NCI-H128 (cell line): ENCODE measurements around the gene BUB1.
"Not testable (repeated sequence)": the region's sequence is repeated elsewhere in the genome, so short reads cannot be mapped to it uniquely, and the experiment has no call there.

ENCODE experiments used
- DNase-seq: peaks from one replicate; lab custom pipeline; 2025; ENCODE audit not compliant: unreplicated experiment; lab: John Stamatoyannopoulos, UW

BUB1 gene

DNA sequence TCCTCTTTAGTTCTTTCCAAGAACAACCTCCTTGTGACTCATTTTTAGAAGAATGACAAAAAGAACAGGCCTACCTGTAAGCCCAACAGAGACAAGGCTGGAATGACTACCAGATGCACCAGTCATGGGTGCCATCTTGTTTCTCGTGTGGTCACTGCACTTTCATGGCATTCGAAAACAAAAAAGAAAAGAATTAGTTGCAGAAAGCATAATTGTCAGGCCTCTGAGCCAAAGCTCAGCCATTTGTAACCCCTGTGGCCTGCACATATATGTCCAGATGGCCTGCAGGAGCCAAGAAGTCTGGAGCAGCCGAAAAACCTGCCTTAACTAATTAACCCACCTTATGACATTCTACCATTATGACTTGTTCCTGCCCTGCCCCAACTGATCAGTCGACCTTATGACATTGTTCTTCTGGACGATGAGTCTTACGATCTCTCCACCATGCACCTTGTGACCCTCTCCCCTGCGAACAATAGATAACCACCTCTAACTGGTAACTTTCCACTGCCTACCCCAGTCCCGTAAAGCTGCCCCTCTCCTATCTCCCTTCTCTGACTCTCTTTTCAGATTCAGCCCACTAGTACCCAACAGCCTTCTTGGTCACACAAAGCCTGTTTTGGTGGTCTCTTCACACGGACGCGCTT, 13.9 kb upstream of the BUB1 start:
- no peak for DNase-seq

DNA sequence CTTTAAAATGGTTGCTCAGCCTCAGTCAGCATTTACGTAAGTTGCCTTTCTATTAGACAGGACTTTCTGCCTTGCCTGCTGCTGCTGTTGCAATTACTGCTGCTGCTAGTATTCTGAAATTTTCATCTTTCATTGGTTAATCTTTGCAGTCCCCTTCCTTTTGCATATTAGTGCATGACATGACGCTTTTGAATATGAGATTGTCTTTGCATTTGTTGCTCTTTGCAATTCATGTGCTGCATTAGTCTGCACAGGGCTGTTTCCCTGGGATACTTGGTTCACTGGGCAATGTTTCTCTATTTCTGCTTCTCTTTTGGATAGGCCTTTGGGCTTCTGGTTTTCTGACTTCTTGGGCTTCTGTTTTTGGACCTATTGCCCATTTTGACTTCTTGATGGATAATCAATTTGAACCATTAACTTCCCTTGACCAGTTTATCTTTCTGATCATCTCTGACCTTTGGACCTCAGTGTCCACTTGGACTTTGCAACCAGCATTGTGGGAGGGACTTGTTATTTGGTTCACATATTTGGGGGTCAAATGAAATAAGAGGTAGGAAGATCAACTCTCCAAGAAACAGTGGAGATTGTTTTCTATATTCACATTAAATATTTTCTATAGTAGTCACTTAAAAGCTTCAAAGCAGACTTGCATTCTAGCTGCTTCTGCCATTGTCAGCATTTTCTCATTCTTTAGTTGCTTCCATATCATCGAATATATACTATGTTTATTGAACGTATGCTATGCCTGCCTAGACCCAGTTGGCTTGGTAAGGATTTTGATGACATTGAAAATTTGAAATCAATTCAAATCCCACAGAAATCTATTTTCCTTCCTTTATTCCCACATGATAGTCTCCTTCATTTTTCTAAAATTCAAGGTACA, 12.5 kb upstream of the BUB1 start:
- DNase-seq, result no peak

DNA sequence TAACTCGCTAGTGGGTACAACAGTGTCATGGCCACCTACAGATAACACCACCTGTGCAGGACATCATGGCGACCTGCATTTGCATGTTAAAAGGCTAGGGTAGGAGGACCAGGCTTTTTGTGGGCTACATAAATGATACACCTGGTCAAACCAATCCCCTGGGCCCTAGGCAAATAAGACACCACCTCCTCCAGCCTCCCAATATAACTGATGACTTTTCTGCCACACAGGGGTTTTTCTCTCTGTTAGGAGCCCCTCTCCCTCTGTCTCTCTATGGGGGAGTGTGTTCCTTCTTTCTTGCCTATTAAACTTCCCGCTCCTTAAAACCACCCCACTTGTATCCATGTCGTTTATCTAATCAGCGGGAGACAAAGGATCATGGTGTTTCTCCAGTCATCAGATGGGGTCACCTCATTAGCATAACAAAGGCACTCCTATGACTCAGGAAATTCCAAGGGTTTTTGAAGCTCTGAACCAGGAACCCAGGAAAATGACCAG, 10.8 kb upstream of the BUB1 start:
- DNase-seq, result no peak

DNA sequence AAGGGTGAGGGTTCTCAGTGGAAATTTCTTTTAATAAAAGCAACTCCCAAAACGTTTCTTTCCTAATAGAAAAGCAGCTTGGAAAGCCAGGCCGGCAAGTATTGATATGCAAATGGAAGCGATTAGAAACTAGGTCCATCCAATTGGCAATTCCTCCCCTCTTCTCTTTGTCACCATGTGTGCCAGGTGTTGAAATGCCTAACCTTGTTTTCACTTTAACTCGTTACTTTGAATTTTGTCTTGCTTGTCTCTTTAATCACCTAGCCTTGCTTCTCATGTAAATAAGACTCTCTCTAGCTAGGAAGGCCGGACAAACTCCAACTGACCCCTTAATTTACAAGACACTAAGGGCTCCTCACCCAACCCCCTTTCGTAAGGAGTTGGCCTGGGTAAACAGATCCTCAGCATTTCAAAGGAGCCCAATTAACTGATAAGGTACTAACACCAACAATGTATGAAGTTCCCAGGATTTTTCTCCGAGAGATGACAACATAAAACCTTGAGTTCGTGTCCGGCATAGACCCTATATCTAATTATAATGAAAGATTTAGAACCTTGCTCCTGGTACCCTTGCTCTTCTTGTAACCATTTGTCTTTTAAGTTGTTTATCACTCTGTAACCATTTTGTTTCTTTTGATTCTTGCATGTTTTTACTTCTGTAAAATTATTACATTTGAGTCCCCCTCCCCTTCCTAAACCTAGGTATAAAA, 10.1 kb upstream of the BUB1 start:
- not testable (repeated sequence) for DNase-seq

DNA sequence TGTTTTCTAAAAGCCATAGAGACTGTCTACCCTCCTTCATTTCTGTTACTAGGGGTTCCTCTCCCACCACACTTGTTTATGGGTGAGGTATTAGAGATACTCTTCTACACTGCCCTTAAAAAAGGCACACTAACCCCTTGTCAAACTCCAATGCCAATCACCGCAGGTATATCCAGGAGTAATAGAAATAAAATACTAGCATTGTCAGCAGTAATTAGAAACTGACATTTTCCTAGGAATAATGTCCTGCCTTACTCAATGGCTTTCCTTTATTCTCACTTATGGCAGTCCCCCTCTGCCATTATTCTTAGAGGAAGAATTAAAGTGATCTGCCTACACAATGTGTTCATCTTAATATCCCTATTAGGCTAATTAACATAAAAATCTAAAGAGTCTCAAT, 5.0 kb upstream of the BUB1 start:
- DNase-seq, result no peak

DNA sequence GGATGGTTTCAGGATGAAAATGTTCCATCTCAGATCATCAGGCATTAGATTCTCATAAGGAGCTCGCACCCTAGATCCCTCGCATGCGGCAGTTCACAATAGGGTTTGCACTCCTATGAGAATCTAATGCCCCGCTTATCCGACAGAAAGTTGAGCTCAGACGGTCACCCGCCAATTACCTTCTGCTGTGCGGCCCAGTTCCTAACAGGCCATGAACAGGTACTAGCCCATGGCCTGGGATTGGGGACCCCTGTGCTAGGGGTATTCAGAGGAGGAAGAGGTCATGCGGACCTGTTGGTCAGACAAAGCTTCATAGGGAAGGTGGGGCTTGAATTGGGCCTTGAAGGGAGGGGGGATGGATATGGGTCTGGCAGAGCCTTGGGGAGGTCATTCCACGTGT, 4.4 kb upstream of the BUB1 start:
- DNase-seq, result no peak

DNA sequence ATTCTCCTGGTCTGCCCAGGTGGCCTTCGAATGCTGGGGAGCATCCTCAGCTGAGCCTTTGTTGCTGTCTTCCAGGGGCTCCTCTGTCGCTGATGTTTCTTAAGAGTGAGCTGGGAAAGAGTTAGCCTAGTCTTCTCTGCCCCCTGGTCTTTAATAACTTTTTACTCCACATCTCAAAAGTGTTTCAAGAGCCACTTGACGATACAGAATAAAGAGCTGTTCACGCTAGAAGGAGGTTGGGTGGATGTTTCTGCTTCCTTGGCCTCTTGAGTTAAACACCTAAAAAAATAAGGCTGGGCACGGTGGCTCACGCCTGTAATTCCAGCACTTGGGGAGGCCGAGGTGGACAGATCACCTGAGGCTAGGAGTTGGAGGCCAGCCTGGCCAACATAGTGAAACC, 2.8 kb upstream of the BUB1 start:
- DNase-seq, result no peak

DNA sequence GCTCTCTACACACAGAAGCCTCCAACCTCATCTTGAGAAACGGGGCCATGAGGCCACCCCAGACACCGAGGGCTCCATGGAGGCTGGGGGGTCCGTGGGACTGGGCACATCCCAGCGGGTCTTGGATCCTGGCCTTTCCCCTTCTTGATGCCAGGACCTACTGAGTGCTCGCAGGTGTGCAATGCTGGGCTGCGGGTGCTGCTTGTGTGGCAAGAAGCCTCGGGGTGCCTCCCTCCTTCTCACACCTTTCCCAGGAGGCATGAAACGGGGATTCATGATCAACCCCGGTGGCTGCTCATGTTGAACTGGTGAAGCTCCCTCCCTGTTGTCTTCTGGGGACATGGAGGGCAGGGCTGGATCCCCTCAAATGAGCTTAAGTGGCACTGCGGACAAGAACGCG, 2.0 kb upstream of the BUB1 start:
- DNase-seq, result no peak

DNA sequence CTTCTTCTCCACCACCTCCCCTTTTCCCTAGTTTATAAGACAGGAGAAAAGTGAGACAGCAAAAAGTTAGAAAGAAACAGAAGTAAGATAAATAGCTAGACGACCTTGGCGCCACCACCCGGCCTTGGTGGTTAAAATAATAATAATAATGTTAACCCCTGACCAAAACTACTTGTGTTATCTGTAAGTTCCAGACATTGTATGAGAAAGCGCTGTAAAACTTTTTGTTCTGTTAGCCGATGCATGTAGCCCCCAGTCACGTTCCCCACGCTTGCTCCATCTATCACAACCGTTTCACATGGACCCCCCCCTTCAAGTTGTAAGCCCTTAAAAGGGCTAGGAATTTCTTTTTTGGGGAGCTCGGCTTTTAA, 1.5 kb upstream of the BUB1 start:
- no peak for DNase-seq

DNA sequence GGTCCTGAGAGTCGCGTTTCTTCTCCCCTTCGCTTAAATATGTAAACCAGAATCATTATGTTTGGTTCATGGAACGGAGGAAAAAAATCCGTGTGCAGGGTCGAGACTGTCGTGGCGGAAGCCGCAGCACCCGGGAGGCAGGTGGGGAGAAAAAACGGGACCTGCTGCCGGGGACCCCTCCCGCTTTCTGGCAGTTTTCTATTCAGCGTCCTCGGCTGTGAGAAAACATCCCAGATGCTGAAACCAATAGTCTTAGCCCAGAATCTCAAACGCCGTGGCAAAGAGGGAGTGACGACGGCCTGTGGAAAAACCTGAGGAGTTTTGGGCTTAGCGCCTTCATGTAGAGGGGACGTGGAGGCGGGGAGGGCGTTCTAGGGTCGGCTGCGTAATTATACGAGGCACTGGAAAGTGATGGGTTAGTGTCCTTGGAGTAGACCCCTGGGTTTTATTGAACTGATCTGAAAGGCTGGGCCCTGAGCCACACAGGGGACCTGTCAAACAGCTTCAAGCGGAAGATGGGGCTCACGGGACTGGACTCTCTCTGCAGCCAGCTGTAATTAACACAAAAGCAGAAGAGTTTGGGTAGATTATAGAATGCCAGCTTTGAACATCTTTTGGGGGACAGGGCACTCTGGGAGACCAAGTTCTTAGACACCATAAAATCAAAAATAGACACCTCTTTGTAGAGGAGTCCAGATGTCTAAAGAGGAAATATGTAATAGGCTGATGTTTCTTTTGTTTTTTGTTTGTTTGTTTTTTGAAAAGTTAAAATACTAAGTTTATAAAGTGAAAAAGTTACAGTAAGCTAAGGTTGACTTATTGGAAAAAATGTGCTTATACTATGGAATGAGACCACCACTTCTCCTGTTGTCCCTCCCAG, 834 bp upstream of the BUB1 start:
- no peak for DNase-seq

DNA sequence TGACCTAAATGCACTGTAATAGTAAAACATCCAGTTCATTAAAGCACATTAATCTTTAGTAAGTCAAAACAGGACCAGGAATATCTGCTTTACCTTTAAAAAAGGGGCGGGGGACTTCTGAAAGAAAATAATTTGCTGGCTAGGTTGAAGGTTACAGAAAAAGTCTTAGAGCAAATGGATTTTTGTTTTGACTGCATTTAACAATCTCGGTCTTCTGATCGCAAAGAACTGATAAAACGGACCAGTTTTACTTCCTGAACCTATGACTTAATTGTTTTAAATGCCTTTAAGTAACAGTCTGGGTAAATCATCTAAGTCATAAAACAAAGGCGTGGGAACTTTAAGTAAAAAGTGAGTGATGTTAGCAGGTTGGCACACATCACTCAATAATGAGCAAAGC, 783 bp downstream of the BUB1 start:
- DNase-seq, result no peak

DNA sequence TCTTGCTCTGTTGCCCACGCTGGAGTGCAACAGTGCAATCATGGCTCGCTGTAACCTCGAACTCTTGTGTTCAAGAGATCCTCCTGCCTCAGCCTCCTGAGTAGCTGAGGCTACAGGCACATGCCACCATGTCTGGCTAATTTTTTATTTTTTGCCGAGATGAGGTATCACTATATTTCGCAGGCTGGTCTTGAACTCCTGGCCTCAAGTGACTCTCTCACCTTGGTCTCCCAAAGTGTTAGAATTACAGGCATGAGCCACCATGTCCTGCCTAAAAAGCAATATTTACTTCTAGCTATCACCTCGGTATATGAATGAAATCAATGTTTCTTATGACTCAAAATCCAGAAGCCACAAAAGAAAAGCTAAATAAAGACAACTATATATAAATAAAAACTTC, 2.2 kb downstream of the BUB1 start:
- DNase-seq, result no peak

DNA sequence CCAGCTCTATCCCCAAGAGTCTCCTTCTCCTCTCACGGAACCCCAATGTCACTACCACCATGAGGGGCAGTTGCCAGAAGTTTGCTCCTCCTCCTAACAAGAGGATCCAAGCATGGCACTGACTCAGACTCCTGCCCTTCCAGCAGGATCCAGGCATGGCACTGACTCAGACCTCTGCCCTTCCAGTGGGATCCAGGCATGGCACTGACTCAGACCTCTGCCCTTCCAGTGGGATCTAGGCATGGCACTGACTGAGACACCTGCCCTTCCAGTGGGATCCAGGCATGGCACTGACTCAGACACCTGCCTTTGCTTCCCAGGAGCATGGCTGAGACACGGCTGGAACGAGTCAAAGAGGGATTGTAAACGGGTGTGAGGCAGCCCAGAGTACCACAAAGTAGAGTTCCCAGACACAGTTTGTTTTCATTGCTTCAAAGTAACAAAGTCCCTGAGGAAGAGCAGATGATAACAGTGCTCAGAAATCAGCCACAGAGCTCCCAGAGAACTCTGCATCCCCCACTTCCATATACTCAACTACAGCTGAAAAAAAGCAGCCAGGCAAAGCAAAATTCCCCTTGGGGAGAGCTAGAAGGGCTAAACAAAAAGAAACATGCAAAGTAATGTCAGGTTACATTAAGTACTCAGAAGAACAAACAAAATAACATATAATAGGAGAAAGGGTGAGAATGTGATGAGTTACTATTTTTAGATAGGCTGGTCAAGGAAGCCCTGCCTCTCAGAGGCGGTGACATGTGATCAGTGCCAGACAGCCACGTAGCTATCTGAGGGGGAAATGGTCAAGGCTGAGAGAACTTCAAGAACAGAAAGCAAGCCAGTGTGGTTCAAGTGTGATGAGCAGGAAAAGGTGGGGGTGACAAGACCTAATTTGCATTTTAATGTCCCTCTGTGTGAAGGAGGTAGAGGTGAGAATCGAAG, 3.0 kb downstream of the BUB1 start:
- no peak for DNase-seq

DNA sequence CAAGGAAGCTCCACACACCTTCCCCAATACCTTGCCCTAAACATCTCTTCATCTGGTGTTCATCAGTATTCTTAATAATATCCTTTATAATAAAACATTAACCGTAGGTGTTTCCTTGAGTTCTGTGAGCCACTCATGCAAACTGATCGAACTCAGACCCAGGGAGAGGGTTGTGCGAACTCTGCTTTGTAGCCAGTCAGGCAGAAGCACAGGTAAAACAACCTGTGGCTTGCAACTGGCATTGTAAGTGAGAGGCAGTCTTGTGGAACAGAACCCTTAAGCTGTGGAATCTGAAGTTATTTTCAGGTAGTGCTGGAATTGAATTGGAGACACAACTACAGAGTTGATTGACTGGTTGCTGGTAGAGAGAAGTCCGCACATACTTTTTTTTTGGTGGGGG, 4.7 kb downstream of the BUB1 start:
- DNase-seq, result no peak

DNA sequence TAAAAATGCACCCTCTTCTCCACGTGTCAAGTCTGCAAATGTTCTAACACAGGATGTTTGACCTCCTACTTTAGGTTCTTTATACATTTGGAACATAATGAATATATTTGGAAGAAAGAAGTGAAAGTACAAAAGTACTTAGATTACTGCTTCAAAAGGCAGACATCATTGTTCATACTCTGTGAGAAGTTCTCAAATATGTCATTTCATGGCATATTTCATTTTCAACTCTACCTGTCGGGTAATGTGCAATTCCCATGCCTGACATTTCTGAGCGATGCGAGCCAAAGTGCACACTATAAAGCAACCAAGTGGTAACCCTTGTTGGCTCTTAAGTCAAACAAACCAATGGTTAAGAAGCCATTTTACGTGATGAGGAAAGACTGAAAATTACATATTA, 7.0 kb downstream of the BUB1 start:
- no peak for DNase-seq

DNA sequence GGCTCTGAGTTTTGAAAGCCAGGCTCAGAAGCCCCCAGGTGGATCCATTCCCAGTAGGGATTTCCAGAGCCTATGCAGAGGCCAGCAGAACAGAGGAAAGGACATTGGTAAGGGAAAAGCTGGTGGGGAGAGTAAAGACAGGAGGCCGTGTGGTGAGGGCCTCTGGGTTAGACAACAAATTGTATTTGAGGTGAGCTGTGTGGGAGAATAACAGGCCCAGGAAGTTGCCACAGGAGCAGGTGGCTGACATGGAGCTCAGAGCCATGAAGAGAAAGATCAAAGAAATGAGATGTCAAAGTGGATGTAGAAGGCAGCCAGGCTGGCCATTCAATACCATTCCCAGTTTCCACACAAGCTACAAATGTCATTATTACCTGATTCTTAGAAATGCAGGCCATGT, 8.8 kb downstream of the BUB1 start:
- DNase-seq, result no peak

DNA sequence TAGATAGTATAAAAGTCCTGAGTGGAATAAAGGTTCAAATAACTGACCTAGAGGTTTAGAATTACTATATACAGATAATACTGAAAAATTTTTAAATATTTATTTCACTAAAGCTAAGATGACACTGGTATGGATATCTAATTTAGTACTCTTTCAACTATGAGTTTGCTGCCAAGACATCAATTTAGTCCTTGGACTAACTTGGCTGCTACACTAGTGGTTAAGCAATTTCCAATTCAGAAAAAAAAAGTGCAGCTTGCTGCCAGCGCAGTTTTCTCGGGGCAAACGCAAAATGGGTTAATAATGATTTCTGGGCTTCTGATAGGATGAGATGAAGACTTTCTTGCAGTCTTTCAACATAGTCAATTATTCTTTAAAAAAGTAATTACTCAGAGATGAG, 10.8 kb downstream of the BUB1 start:
- no peak for DNase-seq

DNA sequence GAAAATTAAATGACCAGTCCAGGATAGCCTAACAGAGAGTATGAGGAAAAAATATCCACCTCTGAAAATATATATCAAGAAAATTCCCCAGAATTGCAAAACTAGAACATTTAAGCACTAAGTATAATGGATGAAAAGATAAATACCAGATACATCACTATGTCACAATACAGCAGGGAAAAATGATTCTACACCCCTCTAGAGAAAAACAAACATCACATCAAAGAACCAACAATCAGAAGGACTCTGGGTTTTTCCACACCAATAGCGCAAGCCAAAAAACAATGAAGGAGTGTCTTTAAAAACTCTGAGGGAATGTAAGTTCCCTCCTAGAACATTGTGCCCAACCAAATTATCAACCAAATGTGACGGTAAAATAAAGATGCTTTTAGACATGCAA, 13.7 kb downstream of the BUB1 start:
- no peak for DNase-seq

DNA sequence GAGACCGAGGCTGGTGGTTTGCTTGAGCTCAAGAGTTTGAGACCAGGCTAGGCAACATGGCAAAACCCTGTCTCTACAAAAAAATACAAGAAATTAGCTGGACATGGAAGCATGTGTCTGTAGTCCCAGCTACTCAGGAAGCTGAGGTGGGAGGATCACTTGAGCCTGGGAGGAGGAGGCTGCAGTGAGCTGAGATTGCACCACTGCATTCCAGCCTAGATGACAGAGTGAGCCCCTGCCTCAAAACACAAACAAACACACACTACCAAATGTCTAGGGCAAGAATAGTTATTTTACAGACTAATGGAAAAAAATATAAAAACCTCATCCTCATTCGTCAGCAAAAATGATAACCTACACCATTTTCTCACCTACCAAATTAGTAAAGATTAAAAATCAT, 15.3 kb downstream of the BUB1 start:
- DNase-seq, result no peak

DNA sequence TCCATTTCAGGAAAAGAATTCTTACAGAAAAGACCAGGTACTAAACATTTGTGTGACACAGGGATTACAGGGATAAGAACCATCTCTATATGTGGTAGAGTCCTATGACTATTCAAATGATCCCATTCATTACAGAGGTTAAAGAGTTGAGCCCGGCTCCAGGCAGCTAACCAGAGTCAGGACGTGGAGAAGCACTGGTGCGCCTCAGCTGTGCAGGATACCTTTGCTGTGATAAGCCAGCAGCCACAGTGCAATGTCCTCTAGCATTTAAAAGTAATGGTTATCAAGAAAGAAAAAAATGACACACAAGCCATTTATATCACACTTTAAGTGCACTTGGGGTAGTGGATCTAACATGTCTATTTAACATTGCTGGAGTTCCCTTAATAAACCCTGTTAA, 17.3 kb downstream of the BUB1 start:
- no peak for DNase-seq
